SH-SY5Y (cell line): ENCODE results near the gene PPP2R2C.

Source experiments
- GATA2 ChIP-seq: IDR thresholded peaks from 2 replicates; pipeline ENCODE4 v1.6.1; 2011; ENCODE audit warnings: mild to moderate bottlenecking, low read depth, low read length
- GATA3 ChIP-seq: IDR thresholded peaks from 2 replicates; pipeline ENCODE4 v1.6.1; 2011; ENCODE audit warnings: low read depth, mild to moderate bottlenecking, low read length, moderate library complexity

Gene PPP2R2C

GRCh38 chr4:6441758-6442157 is 30.7 kb downstream of the PPP2R2C start:
- TF ChIP-seq GATA3: no peak
- TF ChIP-seq GATA2: no peak

GRCh38 chr4:6441202-6441582 is 31.2 kb downstream of the PPP2R2C start:
- TF ChIP-seq GATA3: no peak
- TF ChIP-seq GATA2: no peak

DNA sequence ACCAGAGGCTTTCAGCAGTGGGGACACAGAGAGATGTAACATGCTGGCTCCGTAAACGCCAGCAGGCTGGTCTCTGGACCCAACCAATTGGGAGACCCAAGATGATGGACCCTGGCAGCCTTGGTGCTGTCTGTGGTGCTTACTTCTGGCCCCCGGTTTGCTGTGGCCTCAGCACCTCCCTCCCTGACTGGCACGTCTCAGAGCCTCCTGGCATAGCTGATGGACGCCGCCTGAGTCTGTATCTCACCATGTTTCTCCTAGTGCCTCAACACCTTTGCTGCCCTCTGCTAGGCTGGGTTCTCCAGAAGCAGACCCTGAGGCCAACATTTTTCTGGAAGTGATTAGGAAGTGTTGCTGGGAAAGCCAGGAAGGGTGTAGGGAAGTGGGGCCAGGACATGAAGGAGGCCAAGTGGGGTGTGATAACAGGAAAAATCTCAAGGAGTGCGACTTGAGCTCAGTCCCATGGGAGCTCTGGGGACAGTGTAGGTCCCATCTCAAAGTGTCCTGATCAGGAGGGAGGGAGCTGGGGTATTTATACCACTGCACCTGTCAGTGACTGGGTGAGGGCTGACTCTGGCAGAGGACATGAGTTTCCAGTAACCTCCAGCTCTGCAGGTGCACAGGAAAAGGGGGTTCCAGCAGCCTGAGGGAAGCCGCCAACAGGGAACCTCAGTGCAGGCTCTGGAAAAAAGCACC is 31.8 kb downstream of the PPP2R2C start:
- TF ChIP-seq GATA3 (no peak), GATA2 (no peak)

GRCh38 chr4:6439120-6439762 is 33.2 kb downstream of the PPP2R2C start:
- TF ChIP-seq GATA2 (no peak), GATA3 (no peak)

DNA sequence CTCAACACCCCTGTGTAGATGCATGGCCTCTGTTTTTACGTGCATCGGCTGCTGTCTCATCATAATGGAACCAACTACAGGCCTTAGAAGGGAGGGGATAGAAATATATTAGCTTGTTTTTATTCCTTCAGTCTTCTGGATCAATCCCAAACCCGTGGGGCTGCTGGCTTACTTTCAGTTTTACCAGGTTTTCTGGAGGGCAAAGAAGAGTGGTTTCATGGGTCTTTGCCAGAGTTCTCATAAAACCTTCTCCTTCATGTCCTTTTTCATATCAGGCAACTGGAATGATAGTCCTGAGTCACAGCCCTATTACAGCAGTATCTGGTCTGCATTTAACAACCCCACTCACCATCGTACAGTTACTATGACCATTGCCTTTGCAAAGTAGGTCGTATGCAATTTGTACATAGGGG is 34.6 kb downstream of the PPP2R2C start:
- TF ChIP-seq GATA3 (no peak), GATA2 (no peak)

- TF ChIP-seq GATA3 (no peak), GATA2 (no peak)
Observed at GRCh38 chr4:6435010-6435409, 37.4 kb downstream of the PPP2R2C start.

GRCh38 chr4:6430927-6431326 is 41.5 kb downstream of the PPP2R2C start:
- 0 out of 2 replicates have a peak, but pooled peaks have one; percentile 31 for TF ChIP-seq GATA2
- no peak for TF ChIP-seq GATA3

DNA sequence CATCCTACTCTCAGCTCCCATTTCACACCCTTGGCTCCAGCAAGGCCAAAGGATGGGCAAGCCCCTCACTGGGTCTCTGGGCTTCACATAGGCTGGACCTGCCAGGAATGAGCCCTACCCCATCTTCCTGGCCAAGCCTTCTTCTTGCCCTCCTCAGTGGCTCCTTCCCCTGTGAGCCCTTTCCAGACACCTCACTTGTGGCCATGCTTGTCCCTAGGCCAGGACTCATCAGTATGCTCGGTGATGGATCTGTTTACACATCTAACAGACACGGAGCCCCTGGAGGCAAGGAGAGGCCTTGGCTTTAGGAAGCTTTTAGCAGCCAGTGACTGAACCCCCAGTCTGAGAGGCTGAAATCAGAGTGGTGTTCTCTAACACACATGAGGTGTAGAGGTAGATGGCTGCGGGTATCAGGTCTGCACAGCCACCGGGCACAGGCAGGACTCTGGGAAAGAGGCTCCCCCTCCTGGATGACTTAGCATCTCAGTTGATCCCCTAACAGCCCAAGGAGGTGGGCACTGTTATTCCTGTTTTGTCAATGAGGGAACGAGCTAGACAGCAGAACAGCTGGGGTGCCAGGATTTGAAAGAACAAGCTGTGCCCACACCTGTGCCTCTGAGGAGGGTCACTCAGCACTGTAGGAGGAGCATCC is 44.8 kb downstream of the PPP2R2C start:
- TF ChIP-seq GATA3: no peak
- no peak for TF ChIP-seq GATA2

DNA sequence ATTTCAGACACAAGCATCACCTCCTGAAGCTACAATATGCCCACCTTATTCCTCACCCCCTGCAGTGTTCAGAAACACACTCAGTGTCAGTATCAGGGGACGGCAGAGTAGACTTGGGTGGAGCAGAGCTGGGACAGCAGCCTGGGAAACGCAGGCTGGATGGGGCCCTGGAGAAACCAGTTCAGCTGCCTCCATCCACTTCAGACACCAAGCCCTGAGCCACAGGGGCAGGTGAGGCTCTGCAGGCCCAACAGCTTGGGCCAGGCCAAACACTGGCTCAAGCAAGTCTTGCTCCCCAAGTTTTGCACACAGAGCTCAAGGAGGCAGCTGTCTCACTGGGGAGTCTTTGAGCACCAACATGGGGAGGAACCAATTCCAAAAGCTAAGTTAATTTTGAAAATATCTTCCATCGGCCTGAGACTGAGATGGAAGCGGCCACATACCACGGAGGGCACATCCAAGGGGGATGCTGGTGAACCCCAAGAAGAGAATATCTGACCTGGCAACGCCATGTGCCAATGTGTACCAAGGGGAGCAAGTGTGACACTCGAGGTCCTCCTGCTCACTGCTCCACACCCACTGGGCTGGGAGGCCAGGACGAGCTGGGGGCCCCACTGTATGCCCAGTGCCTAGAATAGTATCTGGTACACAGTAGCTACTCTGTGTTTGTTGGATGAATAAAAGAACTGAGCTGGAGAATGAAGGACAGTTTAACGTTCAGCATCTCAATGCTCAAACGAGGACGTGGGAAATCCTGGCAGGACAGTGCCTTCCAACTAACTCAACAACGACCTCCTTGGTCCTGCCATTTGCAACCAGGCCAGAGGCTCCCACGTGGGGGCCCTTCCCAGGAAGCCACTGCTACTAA is 45.6 kb downstream of the PPP2R2C start:
- TF ChIP-seq GATA2 (no peak), GATA3 (no peak)

DNA sequence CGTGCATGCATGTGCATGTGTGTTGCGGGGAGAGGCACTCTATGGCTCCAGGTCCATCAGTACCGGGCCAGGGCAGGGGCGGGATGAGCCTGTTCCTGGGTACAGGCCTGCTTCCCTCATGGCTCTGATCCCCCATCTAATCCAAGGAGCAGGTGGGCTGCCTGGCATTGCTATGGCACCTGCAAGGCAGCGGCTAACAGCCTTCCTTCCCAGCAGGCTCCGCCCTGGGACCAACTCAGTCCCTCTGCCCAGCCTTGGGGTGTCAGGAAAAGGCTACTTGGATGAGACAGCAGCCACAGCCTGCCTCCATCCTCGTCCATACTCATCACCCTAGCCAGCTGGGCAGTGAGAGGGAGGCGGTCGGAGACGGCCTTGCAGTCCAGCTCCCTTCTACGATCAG is 46.5 kb downstream of the PPP2R2C start:
- TF ChIP-seq GATA2 (no peak), GATA3 (no peak)

DNA sequence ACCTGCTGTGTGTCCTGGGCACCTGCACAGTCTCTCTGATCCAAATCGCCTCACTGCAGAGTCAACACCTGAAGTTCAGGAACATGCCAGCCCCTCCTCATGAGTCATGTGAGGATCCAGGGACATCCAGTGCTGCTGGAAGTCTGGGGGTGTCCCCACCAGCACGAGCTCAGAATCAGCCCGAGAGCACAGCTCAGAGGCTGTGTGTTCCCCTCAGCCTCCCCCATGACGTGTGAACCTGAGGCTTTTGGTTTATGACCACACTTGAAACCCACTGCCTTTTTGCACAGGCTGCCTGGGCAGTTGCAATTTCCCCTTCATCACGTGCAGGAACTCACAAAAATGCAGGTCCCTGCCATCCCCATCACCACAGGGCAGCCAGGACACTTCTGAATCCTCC is 47.1 kb downstream of the PPP2R2C start:
- TF ChIP-seq GATA3 (no peak), GATA2 (no peak)

GRCh38 chr4:6424425-6424824 is 48.0 kb downstream of the PPP2R2C start:
- TF ChIP-seq GATA3 (no peak), GATA2 (no peak)

GRCh38 chr4:6423575-6423974 is 48.8 kb downstream of the PPP2R2C start:
- no peak for TF ChIP-seq GATA2
- TF ChIP-seq GATA3: no peak

DNA sequence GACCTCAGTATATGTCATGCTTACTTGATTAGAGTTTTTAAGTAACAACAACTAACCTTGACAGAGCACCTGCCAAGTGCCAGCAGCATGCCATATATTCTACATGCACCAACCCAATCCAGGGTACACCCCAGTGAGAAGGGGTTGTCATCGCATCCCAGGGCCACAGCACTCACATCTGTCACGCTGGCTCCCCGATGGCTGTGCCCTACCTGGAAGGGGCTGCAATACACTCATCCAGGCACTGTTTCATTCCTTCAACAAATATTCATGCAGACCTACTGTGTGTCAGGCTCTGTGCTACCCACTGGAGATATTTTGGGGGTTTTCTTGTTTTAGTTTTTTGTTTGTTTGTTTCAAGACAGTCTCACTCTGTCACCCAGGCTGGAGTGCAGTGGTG is 49.5 kb downstream of the PPP2R2C start:
- TF ChIP-seq GATA2: no peak
- TF ChIP-seq GATA3: no peak
